HEK293 (cell line): Measurements from ENCODE around the gene CARNS1.

Source experiments
- OVOL3 ChIP-seq: fragments of 450-650 bp; formaldehyde crosslinking; IDR thresholded peaks from 2 replicates; pipeline ENCODE4 v1.5.1; 2016; ENCODE audit warnings: missing biosample characterization, missing genetic modification characterization
- SP2 ChIP-seq: fragments of 450-650 bp; formaldehyde crosslinking; IDR thresholded peaks from 2 replicates; pipeline ENCODE4 v1.5.1; 2016; ENCODE audit warnings: missing biosample characterization, missing genetic modification characterization
- YY1 ChIP-seq: fragments of 450-650 bp; formaldehyde crosslinking; IDR thresholded peaks from 2 replicates; pipeline ENCODE4 v1.5.1; 2018; ENCODE audit warnings: missing biosample characterization, missing genetic modification characterization
- ZFP37 ChIP-seq: fragments of 450-650 bp; formaldehyde crosslinking; IDR thresholded peaks from 2 replicates; pipeline ENCODE4 v1.5.1; 2016; ENCODE audit warnings: missing biosample characterization, missing genetic modification characterization
- ZNF138 ChIP-seq: fragments of 450-650 bp; formaldehyde crosslinking; IDR thresholded peaks from 2 replicates; pipeline ENCODE4 v1.5.1; 2016; ENCODE audit warnings: missing biosample characterization, missing genetic modification characterization, borderline replicate concordance
- ZNF600 ChIP-seq: fragments of 450-650 bp; formaldehyde crosslinking; IDR thresholded peaks from 2 replicates; pipeline ENCODE4 v1.5.1; 2016; ENCODE audit warnings: missing biosample characterization, missing genetic modification characterization
- ZNF629 ChIP-seq: fragments of 450-650 bp; formaldehyde crosslinking; IDR thresholded peaks from 2 replicates; pipeline ENCODE4 v1.5.1; 2017; ENCODE audit warnings: missing biosample characterization, missing genetic modification characterization
- TF ChIP-seq, protein P1 (sequence below): sonication (generic); formaldehyde crosslinking; IDR thresholded peaks from 2 replicates; pipeline ENCODE4 v1.8.1; 2022; ENCODE audit warnings: mild to moderate bottlenecking, moderate library complexity, missing genetic modification reagents
- TF ChIP-seq, protein P2 (sequence below): fragments of 450-650 bp; formaldehyde crosslinking; IDR thresholded peaks from 2 replicates; pipeline ENCODE4 v1.5.1; 2016; ENCODE audit warnings: missing biosample characterization, missing genetic modification characterization

DNA sequence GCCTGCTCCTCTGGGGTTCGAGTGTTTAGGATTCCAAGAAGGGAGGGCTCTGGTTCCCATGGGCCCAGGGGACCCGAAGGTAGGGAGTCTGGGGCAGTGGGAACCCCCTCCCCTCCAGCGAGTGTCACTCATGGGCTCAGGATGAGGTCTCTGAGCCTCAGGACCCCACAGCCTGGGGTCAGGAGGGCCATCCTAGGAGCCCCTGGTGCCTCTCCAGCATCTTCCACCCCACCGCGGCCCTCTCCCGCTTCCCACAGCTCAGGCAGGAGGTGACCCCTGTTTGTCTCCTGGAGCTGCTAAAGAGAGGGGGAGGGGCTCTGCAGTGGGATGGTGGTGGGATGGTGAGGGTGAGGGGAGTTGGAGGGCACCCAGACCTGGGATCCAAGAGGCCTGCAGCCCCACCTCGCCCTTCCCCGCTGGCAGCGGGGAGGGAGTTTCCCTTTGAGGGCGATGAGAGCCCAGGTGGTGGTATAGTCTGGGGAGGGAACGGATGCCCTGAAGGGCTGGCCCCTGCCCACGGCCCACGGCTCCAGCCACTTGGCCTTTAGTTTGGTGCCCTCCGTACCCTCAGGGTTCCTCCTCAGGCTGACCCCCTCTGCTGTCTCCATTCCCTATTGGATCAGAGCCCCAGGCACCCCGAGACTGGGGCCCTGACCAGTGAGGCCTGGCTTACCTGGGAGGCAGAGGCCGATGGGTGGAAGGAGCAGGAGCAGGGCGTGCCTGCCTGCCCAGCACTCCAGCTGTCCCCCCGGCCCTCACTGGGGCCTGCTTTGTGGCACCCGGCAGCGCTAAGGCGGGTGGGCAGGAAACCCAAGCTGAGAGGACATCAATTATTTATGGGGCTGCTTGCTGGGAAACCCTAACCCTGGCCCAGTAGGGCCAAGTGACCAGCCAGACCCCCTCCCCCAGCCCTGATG lies 38.6 kb downstream of the CARNS1 start:
- no peak for TF ChIP-seq YY1 (tag by site-specific recombination)
- no peak for TF ChIP-seq ZNF629 (tag by site-specific recombination)
- no peak for TF ChIP-seq ZNF138
- TF ChIP-seq, protein P1, sequence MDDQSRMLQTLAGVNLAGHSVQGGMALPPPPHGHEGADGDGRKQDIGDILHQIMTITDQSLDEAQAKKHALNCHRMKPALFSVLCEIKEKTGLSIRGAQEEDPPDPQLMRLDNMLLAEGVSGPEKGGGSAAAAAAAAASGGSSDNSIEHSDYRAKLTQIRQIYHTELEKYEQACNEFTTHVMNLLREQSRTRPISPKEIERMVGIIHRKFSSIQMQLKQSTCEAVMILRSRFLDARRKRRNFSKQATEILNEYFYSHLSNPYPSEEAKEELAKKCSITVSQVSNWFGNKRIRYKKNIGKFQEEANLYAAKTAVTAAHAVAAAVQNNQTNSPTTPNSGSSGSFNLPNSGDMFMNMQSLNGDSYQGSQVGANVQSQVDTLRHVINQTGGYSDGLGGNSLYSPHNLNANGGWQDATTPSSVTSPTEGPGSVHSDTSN (CRISPR knock-in tag), result no peak
- no peak for TF ChIP-seq ZFP37
- no peak for TF ChIP-seq SP2 (tag by site-specific recombination)
- no peak for TF ChIP-seq ZNF600 (tag by site-specific recombination)
- TF ChIP-seq, protein P2, sequence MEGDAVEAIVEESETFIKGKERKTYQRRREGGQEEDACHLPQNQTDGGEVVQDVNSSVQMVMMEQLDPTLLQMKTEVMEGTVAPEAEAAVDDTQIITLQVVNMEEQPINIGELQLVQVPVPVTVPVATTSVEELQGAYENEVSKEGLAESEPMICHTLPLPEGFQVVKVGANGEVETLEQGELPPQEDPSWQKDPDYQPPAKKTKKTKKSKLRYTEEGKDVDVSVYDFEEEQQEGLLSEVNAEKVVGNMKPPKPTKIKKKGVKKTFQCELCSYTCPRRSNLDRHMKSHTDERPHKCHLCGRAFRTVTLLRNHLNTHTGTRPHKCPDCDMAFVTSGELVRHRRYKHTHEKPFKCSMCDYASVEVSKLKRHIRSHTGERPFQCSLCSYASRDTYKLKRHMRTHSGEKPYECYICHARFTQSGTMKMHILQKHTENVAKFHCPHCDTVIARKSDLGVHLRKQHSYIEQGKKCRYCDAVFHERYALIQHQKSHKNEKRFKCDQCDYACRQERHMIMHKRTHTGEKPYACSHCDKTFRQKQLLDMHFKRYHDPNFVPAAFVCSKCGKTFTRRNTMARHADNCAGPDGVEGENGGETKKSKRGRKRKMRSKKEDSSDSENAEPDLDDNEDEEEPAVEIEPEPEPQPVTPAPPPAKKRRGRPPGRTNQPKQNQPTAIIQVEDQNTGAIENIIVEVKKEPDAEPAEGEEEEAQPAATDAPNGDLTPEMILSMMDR (tag by site-specific recombination), result no peak
- TF ChIP-seq OVOL3 (tag by site-specific recombination), result no peak
